ENCODE measurements around the gene SIM1. TPM values are rescaled to one million over a fixed set of nuclear protein-coding genes. Genes with fewer than 3 reads are reported as not detected.

Gene SIM1, protein sequence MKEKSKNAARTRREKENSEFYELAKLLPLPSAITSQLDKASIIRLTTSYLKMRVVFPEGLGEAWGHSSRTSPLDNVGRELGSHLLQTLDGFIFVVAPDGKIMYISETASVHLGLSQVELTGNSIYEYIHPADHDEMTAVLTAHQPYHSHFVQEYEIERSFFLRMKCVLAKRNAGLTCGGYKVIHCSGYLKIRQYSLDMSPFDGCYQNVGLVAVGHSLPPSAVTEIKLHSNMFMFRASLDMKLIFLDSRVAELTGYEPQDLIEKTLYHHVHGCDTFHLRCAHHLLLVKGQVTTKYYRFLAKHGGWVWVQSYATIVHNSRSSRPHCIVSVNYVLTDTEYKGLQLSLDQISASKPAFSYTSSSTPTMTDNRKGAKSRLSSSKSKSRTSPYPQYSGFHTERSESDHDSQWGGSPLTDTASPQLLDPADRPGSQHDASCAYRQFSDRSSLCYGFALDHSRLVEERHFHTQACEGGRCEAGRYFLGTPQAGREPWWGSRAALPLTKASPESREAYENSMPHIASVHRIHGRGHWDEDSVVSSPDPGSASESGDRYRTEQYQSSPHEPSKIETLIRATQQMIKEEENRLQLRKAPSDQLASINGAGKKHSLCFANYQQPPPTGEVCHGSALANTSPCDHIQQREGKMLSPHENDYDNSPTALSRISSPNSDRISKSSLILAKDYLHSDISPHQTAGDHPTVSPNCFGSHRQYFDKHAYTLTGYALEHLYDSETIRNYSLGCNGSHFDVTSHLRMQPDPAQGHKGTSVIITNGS
- total RNA-seq = not detected

DNA sequence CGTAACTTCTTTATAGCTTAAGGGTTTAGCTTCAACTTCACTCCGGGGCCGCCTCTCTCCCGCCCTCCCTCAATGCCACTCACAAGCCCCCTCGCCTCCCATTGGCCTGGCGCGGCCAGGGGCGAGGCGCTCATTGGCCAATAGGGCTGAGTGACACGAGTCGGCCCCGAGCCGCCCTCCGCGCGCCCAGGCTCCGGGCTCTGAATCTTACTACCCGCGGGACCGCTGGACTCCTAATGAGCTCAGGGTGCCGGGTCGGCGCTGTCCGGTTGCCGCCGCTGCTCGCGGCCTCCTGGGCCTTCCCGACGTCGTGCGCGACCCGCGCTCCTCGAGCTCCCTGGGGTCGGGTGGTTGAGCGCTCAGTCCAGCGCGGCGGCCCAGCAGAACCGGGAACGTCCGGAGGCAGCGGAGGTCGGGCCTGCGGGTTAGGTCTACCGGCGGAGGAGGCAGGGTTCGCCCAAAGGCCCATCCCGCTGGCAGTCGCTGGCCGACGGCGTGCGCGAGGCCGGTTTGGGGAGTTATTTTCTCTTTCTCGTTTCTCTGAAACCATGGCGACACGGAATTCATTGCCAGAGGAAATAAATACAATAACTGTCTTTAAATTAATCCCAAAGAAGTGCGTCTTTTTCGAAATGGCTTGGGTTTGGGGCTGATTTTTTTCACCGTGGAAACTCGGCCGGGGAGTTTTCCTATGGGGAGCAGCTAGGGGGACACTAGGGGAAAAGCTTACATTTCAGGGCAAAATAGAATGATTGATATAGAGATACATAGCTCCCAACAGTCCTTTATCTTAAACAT is at the start of gene SIM1:
Gene SIM1, minus strand, starts transcription at position 19 of the 798 bp plus-strand sequence. CDS start 1,453 bp downstream, outside the sequence.
- CTCF ChIA-PET = interaction anchor here (0.8 to 1.9 kb wide), 3 partner anchors 10 to 17 kb away, joined by 3 to 6 read pairs (median 4); no protein-coding TSS in a partner anchor

DNA sequence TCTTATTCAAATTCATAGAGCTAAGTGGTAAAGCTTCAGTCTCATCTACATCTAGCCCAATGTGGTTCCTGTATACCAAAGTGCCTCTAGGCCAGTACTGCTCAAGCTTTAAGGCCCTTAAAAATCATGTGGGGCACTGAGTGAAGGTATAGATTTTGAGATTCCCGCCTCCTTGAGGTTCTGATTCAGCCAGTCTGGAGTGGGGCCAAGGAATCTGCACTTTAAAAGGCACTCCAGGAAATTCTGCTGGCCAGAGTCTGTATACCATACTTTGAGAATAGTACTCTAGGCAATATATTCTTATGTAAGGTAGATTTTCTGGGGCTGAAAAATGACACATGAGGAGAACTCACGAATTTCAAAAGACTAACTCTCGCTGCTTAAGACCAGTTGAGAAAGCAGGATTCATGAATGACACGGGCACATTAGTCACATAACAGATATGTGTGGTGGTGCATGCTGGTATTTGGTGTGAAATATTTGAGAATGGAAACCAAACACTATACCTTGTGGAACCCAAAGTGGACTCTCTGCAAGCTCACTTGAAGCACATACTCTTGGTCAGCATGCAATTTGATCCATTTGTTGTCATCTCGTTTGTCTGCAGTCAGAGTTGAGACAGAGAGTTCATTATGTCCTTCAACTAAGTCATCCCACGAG is 47.6 kb upstream of the SIM1 start:
- CTCF ChIA-PET = no interaction called here
- no peaks in the 10 kb centered on the region for H3K27me3 Mint-ChIP-seq (ENCODE audit: low read depth)
- H3K4me3 Mint-ChIP-seq = no peak overlapping the region
- ATAC-seq = no peak
- POLR2A ChIA-PET = no interaction called here
- no peaks in the 10 kb centered on the region for H3K9me3 Mint-ChIP-seq (ENCODE audit: insufficient read depth)
- no peak overlapping the region for H3K27ac Mint-ChIP-seq
- DNase-seq = no peak
- peaks cover 31% of the 10 kb centered on the region for H3K36me3 Mint-ChIP-seq (ENCODE audit: low read depth)
- peaks cover 2% of the 10 kb centered on the region for H3K4me1 Mint-ChIP-seq (ENCODE audit: low read depth)

More for the DNA sequence above, at the start of gene SIM1:
- peak; percentile 36 for ATAC-seq
- Mint-ChIP-seq H3K4me1 (ENCODE audit: low read depth) (peaks cover 8% of the 10 kb centered on the region), H3K27ac (peak within 1 kb of the TSS; percentile 52), H3K9me3 (ENCODE audit: insufficient read depth) (no peaks in the 10 kb centered on the region), H3K4me3 (peak within 1 kb of the TSS; percentile 38), H3K27me3 (ENCODE audit: low read depth) (peaks cover 78% of the 10 kb centered on the region), H3K36me3 (ENCODE audit: low read depth) (peaks cover 12% of the 10 kb centered on the region)
- no peak for DNase-seq
- POLR2A ChIA-PET = no interaction called here

DNA sequence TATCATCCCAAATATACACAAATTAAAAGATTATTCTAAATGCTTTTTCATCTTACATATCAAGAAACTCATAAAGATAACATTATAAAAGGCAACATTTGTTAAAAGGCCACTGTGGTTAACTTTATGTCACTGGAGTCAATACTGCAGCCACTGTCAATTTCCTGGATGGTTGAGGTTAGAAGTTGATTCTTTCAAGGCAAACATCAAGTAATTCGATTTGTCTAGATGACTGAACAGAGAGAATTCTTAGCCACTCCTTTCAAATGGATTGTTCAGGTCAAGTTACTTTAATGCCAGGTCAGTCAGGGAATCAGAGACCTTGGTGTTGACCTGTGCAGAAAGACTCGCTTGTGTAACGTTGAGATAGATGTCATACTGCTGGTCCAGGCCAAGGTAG is 44.4 kb upstream of the SIM1 start:
- Mint-ChIP-seq H3K27ac (no peak overlapping the region), H3K4me3 (no peak overlapping the region), H3K4me1 (ENCODE audit: low read depth) (peaks cover 2% of the 10 kb centered on the region), H3K27me3 (ENCODE audit: low read depth) (no peaks in the 10 kb centered on the region), H3K9me3 (ENCODE audit: insufficient read depth) (no peaks in the 10 kb centered on the region), H3K36me3 (ENCODE audit: low read depth) (peaks cover 24% of the 10 kb centered on the region)
- ChIA-PET CTCF (no interaction called here), POLR2A (no interaction called here)
- DNase-seq (no peak), ATAC-seq (no peak)

DNA sequence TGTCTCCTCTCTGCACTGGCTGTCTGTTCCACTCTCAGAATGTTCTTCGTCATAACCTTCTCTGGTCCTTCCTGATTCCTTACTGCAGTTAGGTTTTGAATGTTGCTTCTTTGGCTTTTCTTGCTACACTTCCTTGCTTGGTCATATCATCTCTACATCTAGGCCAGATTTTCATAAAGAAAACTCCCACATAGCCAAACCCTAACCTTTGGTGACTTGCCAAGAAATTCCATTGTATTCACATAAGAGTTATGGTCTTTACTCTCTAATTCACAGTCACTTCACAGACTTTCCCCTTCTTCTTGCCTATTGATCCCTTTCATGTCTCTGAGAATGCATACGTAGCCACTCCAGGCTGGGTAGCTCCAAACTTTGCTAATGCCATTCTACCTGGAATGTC is 41.9 kb upstream of the SIM1 start:
- no peaks in the 10 kb centered on the region for H3K9me3 Mint-ChIP-seq (ENCODE audit: insufficient read depth)
- peaks cover 2% of the 10 kb centered on the region for H3K4me1 Mint-ChIP-seq (ENCODE audit: low read depth)

DNA sequence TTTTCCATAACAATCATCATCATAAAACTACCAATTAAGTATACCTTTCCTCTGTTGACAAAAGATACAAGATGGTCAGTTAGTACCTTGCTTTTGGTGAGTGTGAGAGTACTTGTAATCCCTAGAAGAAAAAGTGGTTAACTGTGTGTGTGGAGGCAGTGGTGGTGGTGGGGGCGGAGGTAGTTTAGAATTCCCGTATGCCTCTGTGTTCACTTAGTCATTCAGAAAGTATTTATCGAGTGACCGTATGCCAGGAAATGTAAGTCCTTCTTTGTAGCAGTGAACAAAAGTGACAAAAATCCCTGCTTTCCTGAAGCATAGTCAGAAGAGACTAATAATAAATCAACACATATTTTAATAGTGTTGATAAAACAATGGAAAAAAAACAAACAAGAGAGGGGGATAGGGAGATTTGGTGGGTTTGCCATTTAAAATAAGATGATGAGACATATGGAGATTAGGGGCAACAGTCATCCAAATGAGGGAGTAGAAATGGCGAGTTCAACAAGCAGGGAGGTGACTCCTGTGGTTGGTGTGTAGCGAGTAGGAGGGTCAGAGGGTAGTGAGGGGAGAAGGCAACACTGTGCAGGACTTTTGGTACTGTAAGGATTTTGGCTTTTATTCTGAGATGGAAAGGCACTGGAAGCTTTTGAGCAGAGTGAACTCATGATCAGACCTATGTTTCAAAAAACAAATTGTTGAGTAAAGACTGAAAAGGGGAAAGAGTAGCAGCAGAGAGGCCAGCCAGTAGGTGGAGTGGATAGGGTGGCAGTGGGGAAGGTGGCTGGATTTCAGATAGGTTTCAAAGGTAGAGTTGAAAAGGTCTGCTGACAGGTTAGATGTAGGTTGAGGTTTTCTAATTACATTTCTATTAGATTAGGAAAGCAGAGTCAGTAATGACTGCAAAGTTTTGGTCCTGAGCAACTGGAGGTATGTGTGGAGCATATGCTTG is 40.3 kb upstream of the SIM1 start:
- no peak overlapping the region for H3K4me3 Mint-ChIP-seq
- ATAC-seq (no peak), DNase-seq (no peak)
- POLR2A ChIA-PET = no interaction called here
- H3K36me3 Mint-ChIP-seq (ENCODE audit: low read depth) = peaks cover 8% of the 10 kb centered on the region
- peaks cover 4% of the 10 kb centered on the region for H3K27me3 Mint-ChIP-seq (ENCODE audit: low read depth)
- H3K27ac Mint-ChIP-seq = no peak overlapping the region
- CTCF ChIA-PET = no interaction called here
- H3K4me1 Mint-ChIP-seq (ENCODE audit: low read depth) = peaks cover 2% of the 10 kb centered on the region
- no peaks in the 10 kb centered on the region for H3K9me3 Mint-ChIP-seq (ENCODE audit: insufficient read depth)

More for the DNA sequence above, 41.9 kb upstream of the SIM1 start:
- no peak overlapping the region for H3K4me3 Mint-ChIP-seq
- CTCF ChIA-PET = no interaction called here
- peaks cover 3% of the 10 kb centered on the region for H3K27me3 Mint-ChIP-seq (ENCODE audit: low read depth)
- ATAC-seq = no peak
- DNase-seq = no peak
- POLR2A ChIA-PET = no interaction called here
- H3K36me3 Mint-ChIP-seq (ENCODE audit: low read depth) = peaks cover 16% of the 10 kb centered on the region
- H3K27ac Mint-ChIP-seq = no peak overlapping the region

DNA sequence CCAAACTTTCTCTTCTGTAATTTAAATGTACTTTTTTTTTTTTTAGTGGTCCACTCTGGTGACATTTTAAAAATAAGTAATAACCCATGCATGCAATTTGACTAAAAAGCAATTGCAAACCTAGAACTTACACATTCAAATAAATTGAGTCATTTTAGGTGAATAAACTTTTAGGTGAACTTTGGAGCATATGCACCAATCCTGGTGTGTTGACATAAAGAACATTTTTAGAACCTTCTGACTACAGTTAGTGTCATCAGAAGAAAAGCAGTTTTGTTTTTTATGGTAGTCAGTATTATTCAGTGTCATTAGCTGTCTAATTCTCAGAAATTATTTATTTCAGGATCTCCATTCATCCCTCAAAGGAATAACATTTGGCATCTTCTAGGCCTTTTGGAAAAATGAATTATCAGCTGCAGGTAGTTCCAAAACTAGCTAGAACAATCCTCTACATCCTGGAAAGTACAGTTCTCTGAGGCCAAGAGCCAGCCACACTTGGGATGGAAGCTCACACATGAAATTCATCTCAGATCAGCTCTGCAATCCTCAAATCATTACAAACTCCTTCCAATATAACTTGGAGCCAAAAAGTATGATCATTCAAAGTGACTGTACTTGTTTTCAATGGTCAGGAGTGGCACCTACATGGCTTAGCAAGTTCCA is 38.5 kb upstream of the SIM1 start:
- ChIA-PET POLR2A (no interaction called here), CTCF (no interaction called here)
- Mint-ChIP-seq H3K36me3 (ENCODE audit: low read depth) (no peaks in the 10 kb centered on the region), H3K27ac (no peak overlapping the region), H3K9me3 (ENCODE audit: insufficient read depth) (no peaks in the 10 kb centered on the region), H3K27me3 (ENCODE audit: low read depth) (peaks cover 9% of the 10 kb centered on the region), H3K4me3 (no peak overlapping the region), H3K4me1 (ENCODE audit: low read depth) (no peaks in the 10 kb centered on the region)
- DNase-seq = no peak
- ATAC-seq = no peak

DNA sequence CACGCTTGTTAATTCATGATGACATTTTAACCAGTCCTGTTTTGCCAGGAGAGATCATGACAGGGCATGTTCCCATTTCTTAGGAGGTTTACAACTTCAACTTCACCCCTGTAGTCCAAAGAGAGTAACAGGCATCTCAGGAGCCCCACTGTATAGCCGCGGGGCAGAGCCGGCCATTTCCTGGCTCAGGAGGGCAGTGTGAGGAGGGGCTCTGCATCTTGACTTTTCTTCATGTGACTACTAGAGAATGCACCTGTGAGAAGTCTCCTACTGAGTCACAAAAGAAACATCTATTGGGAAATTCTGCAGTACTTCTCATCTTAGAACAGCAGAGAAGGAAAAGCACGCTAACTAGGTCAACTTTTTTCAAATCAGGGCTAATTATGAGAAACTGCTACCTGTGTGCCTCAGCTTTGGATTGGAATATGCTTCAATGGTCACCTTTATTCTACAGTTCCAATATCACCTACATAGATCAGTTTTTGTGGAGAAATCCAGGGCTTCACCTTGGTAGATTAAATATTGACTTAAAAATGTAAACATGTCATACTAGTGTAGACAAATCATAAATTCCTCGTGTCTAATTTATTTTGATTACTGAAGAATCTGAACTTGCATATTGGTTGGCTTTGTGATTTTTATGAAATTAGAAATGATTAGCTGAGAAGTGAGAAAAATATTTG is 28.6 kb upstream of the SIM1 start:
- ATAC-seq (no peak), DNase-seq (no peak)
- Mint-ChIP-seq H3K27ac (no peak overlapping the region), H3K36me3 (ENCODE audit: low read depth) (no peaks in the 10 kb centered on the region), H3K4me3 (no peak overlapping the region), H3K9me3 (ENCODE audit: insufficient read depth) (no peaks in the 10 kb centered on the region), H3K27me3 (ENCODE audit: low read depth) (peaks cover 25% of the 10 kb centered on the region), H3K4me1 (ENCODE audit: low read depth) (no peaks in the 10 kb centered on the region)
- ChIA-PET CTCF (interaction anchor here (0.5 to 1.3 kb wide), 3 partner anchors 164 to 386 kb away, joined by 3 to 4 read pairs (median 3); no protein-coding TSS in a partner anchor), POLR2A (no interaction called here)

DNA sequence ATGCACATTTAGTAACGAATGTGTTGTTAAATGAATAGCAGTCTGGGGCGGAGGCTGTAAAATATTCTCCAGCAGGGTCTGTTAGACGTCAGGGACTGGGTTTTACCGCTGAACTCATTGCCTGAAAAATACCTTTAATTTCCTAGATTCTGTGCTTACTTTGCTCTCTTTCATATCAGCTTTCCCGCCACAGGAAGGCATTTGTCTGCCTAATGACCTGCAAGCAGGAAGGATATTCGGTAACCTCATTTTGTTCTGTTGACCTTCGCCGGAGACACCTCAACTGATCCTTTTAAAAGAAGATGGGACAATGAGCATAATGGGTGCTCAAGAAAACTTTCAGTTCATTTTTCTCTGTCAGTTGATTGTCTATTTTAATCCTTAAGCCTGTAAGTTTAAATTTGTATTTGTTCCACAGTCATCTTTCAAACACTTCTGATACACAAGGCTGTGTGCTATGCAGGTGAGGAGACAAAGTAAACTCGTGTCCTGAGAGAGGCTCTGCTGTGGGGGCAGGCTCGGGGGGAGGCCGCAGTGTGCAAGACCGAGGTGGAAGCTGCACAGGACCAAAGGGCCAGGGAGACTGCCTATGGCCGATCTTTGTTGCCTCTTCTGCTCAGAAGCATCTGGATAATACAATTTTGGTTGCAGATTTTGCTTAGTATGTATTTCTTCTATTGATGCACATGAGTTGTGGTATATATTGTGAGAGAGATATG is 27.4 kb upstream of the SIM1 start:
- H3K36me3 Mint-ChIP-seq (ENCODE audit: low read depth) = no peaks in the 10 kb centered on the region
- no peak overlapping the region for H3K27ac Mint-ChIP-seq
- ChIA-PET CTCF (no interaction called here), POLR2A (no interaction called here)
- peaks cover 28% of the 10 kb centered on the region for H3K27me3 Mint-ChIP-seq (ENCODE audit: low read depth)
- no peak for DNase-seq
- ATAC-seq = no peak
- no peak overlapping the region for H3K4me3 Mint-ChIP-seq
- H3K9me3 Mint-ChIP-seq (ENCODE audit: insufficient read depth) = no peaks in the 10 kb centered on the region
- no peaks in the 10 kb centered on the region for H3K4me1 Mint-ChIP-seq (ENCODE audit: low read depth)

DNA sequence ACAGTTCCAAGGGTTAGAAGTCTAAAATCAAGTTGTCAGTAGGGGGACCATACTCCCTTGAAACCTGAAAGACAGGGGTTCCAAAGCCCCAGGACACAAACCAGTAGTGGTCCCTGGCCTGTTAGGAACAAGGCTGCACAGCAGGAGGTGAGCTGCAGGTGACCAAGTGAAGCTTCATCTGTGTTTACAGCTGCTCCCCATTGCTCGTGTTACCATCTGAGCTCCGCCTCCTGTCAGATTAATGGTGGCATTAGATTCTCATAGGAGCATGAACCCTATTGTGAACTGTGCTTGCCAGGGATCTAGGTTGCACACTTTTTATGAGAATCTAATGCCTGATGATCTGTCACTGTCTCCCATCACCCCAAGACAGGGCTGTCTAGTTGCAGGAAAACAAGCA is 25.3 kb upstream of the SIM1 start:
- CTCF ChIA-PET = no interaction called here
- Mint-ChIP-seq H3K27me3 (ENCODE audit: low read depth) (peaks cover 30% of the 10 kb centered on the region), H3K36me3 (ENCODE audit: low read depth) (no peaks in the 10 kb centered on the region), H3K4me1 (ENCODE audit: low read depth) (no peaks in the 10 kb centered on the region), H3K4me3 (no peak overlapping the region), H3K27ac (no peak overlapping the region), H3K9me3 (ENCODE audit: insufficient read depth) (no peaks in the 10 kb centered on the region)
- ATAC-seq = no peak
- POLR2A ChIA-PET = no interaction called here
- DNase-seq = no peak

DNA sequence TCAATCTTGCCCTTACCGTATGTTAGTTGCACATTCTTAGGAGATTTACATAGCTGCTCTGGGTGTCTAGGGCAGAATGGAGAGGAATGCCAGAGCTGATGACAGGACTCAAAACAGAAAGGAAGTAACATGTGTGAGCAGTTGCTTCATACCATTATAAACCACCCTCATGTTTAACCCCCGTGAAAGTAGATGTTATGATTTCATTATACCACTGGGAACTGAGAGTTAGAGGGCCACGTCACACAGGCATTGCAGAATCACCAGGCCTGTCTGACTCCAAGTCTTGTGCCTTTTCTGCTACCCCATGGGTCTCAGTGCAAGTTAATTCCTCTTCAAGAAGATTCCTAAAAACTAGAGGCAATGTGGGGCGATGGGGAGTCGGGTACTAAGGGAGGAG is 23.5 kb upstream of the SIM1 start:
- POLR2A ChIA-PET = no interaction called here
- H3K27me3 Mint-ChIP-seq (ENCODE audit: low read depth) = peaks cover 24% of the 10 kb centered on the region
- H3K4me1 Mint-ChIP-seq (ENCODE audit: low read depth) = no peaks in the 10 kb centered on the region
- no peaks in the 10 kb centered on the region for H3K36me3 Mint-ChIP-seq (ENCODE audit: low read depth)
- H3K4me3 Mint-ChIP-seq = no peak overlapping the region
- no peaks in the 10 kb centered on the region for H3K9me3 Mint-ChIP-seq (ENCODE audit: insufficient read depth)
- ATAC-seq (no peak), DNase-seq (no peak)
- no peak overlapping the region for H3K27ac Mint-ChIP-seq
- CTCF ChIA-PET = no interaction called here

Measured in activated CD8-positive, alpha-beta T cell treated with anti-CD3 and anti-CD28 coated beads, Interleukin-2, amount 10 ng/mL, durations not matched to agents 7 days and 5 days (primary cell).